Cardiac fibroblast (primary cell): ENCODE results near the gene FXN.
"Not testable (repeated sequence)": the region's sequence is repeated elsewhere in the genome, so short reads cannot be mapped to it uniquely, and the experiment has no call there.

Experiments
- DNase-seq, 2 donors: peaks; one replicate each; pipeline versions ENCODE4 v3.0.0 to v3.0.0-alpha.2; 2010; ENCODE audit warnings: low read depth in 2 of 2
- H3K4me3 ChIP-seq, 2 donors: replicated peaks in 1 of 2; 1 replicate in 1 of 2; 2 replicates in 1 of 2; pipeline ENCODE4 v1.5.1; 2011; ENCODE audit warnings: low read depth in 2 of 2, low read length in 2 of 2, mild to moderate bottlenecking in 2 of 2, moderate library complexity in 1 of 2
- TF ChIP-seq, protein P1 (sequence below): IDR thresholded peaks from one replicate; pipeline ENCODE4 v1.5.1; 2011; ENCODE audit warnings: low read depth, mild to moderate bottlenecking, low read length, inconsistent platforms

FXN gene

DNA sequence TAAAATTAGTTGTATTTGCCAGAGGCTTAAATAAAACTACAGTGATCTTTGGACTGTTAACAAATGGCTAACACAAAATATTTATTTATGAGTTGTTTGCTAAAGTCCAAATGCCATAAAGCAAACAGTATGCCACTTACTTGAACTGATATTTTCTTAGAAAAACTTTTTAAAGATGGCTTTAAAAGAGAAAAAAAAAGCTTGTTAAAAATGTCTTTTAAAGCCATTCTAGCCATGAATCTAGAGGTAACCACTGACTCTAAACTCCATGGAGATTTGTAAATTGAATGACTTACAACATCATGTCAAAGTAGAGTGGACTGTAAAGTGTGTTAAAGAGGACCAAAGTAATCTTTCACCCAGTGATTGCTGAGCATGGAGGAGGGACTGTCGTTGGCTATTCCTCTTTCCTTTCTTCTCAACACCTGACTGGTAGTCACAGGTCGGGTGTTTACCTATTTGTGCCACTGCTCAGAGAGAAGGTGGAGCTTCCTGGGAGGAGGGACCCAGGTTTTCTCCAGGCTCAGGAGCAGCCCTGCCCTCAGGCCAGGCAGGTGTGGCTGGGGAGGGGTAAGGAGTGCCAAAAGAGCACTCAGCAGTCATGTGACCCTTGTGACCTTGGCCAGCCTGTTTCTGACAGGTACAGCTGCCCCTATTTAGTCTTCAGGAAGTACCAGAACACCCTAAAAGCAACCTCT is 69.4 kb downstream of the FXN start:
- no peak overlapping the region for H3K4me3 ChIP-seq
- TF ChIP-seq, protein P1, sequence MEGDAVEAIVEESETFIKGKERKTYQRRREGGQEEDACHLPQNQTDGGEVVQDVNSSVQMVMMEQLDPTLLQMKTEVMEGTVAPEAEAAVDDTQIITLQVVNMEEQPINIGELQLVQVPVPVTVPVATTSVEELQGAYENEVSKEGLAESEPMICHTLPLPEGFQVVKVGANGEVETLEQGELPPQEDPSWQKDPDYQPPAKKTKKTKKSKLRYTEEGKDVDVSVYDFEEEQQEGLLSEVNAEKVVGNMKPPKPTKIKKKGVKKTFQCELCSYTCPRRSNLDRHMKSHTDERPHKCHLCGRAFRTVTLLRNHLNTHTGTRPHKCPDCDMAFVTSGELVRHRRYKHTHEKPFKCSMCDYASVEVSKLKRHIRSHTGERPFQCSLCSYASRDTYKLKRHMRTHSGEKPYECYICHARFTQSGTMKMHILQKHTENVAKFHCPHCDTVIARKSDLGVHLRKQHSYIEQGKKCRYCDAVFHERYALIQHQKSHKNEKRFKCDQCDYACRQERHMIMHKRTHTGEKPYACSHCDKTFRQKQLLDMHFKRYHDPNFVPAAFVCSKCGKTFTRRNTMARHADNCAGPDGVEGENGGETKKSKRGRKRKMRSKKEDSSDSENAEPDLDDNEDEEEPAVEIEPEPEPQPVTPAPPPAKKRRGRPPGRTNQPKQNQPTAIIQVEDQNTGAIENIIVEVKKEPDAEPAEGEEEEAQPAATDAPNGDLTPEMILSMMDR, result no peak
- no peak for DNase-seq

DNA sequence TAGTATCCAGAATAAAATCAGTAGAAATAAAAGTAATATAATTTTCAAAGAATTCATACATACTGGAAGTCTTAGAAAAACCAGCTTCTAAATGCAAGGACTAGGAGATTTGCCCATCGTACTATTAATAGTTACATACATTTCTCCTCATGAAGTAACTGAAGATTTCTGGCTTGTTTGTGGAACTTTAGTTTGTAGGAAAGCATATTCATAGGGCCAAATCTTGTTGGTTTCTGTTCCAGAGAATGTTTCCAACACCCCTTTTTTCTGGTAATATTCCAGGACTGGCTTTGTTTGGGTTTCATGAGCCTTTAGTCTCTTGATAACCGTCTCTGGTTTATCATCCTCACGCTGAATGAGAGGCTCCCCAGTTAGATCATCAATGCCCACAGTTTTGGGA is 72.2 kb downstream of the FXN start:
- no peak overlapping the region for H3K4me3 ChIP-seq
- peak in 1 of 2 donors; percentile 60 for DNase-seq
- TF ChIP-seq, protein P1, result no peak

DNA sequence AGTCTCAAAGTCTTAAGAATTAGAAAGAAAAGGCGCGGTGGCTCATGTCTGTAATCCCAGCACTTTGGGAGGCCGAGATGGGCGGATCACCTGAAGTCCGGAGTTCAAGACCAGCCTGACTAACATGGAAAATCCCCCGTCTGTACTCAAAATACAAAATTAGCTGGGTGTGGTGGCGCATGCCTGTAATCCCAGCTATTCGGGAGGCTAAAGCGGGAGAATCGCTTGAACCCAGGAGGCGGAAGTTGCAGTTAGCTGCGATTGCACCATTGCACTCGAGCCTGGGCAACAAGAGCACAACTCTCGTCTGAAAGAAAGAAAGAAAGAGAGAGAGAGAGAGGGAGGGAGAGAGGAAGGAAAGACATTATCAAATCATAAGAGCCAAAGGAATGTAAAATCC is 73.2 kb downstream of the FXN start:
- not testable (repeated sequence) for DNase-seq, H3K4me3 ChIP-seq

DNA sequence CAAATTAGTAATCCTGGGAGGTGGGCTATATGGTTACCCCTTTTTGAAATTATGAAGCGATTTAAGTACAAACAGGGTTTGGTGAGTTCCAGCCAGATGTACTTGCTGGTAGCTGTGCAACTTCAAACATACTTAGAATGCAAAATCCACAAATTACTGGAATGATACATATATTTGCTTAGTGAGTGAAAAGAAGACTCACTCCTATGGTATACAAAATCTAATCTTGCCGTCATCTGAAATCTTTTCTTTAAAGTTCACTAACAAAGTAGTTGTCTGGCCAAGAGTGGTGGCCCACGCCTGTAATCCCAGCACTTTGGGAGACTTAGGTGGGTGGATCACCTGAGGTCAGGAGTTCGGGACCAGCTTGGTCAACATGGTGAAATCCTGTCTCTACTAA is 73.6 kb downstream of the FXN start:
- H3K4me3 ChIP-seq, result no peak overlapping the region
- TF ChIP-seq, protein P1, result no peak
- DNase-seq, result no peak

DNA sequence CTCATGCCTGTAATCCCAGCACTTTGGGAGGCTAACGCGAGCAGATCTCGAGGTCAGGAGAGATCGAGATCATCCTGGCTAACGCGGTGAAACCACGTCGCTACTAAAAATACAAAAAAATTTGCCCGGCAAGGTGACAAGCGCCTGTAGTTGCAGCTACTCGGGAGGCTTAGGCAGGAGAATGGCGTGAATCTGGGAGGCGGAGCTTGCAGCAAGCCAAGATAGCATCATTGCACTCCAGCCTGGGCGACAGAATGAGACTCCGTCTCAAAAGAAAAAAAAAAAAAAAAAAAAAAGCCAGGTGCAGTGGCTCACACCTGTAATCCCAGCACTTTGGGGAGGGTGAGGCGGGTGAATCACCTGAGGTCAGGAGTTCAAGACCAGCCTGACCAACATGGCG is 77.1 kb downstream of the FXN start:
- not testable (repeated sequence) for H3K4me3 ChIP-seq, DNase-seq

DNA sequence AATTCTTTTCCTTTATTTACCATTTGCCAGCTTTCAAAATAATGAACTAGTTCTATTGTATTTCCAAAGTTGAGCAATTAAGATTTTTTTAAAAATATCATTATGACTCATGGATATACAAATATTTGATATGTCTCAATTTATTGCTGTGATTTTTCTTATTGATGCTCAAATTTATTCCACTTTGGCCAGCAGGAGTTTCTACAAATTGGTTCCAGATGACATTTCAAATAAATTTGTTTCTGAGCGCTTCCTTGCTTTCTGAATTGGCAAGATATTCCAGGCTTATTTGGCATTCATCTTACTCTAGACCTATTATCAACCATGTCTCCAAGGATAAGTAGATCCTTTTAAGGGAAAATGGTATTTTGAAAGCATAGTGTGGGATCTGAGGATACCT is 80.1 kb downstream of the FXN start:
- no peak overlapping the region for H3K4me3 ChIP-seq
- TF ChIP-seq, protein P1, result no peak
- peak; percentile 38 to 64 for DNase-seq

DNA sequence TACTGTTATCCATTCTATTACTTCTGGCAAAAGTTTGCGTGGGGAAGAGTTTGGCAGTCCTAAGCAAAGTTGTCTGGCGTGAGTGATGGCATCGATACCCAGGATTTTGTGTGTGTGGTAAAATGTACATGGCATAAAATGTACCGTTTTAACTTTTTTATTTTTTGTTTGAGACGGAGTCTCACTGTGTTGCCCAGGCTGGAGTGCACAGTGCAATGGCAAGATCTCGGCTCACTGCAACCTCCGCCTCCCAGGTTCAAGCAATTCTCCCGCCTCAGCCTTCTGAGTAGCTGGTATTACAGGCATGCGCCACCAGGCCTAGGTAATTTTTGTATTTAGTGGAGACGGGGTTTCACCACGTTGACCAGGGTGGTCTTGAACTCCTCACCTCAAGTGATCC is 83.1 kb downstream of the FXN start:
- no peak overlapping the region for H3K4me3 ChIP-seq
- DNase-seq, result no peak
- TF ChIP-seq, protein P1, result no peak

DNA sequence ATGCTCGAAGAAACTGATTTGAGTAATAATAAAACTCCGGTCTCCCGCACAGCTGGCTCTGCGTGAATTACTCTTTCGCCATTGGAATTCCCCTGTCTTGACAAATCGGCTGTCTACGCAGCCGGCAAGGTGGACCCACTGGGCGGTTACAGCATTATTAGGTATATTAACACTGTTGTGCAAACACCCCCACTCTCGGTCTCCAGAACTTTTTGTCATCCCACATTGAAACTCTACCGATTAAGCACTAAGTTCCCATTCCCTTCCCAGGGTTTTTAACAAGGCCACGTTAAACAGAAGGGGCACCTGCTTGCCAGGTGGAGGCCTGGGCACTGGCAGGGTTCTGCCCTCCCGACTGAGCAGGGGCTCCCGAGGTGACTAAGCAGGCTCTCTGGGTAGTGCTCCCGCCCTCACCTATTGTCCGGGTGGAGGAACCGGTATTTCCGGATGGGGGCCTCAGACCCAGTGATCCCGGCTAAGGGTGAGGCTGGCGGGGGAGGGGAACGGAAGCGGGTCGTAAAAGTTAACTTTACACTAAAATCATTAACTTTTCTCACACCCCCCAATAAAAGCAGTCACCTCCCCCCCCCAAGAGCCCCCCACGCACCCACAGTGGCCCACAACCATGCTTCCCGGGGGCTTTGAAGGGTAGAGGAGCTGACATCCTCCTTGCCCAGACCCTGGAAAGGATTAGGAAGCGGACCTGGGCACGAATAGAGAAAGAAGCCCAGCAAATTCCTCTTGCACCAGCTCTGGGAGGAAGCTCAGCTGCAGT is 85.0 kb downstream of the FXN start:
- no peak for DNase-seq
- H3K4me3 ChIP-seq, result peak overlapping the region; percentile 77 to 85

More for the DNA sequence above, 85.0 kb downstream of the FXN start:
- TF ChIP-seq, protein P1, result no peak
